Measurements from ENCODE around the gene TUFM.
"Not testable (repeated sequence)": the region's sequence is repeated elsewhere in the genome, so short reads cannot be mapped to it uniquely, and the experiment has no call there.

TUFM gene

DNA sequence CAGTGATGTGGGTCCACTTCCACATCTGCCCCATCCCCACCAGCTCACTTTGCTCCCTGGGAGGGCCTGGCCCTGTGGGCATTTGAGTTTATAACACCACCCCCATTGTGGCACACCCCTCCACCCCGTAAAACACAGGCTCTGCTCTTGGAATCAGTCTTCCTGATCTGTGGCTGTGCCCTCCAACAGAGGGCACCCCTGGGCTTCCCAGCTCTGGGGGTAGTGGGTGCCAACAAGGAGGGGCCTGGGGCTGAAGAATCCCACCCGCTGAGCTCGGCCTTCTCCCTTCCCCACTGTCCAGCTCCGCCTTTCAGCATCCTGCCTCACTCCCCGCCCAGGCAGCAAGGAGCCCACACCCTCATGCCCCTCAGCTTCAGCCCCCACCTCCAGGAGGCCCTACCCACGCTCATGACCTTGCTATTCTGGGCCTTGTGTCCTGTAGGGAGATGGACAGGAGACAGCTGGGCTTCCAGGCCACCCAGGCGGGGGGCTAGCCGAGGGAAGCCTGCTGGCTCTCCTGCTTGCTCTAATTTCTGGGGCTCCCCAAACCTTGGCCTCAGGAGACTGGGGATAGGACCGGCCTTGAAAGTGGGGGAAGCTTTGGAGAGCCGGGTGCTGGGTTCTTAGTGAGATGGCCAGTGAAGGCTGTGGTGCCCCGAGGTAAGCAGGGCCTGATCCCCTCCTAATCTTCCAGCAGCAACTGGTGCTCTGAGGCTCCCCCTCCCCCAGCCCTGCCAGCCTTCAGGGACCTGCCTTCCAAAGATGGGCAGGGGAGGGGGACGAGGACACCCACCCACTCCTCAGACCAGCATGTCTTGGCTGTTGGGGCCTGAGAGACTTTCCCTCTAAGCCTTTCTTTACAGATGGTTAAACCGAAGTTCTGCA, 29.2 kb upstream of the TUFM start:
- no peak for DNase-seq

DNA sequence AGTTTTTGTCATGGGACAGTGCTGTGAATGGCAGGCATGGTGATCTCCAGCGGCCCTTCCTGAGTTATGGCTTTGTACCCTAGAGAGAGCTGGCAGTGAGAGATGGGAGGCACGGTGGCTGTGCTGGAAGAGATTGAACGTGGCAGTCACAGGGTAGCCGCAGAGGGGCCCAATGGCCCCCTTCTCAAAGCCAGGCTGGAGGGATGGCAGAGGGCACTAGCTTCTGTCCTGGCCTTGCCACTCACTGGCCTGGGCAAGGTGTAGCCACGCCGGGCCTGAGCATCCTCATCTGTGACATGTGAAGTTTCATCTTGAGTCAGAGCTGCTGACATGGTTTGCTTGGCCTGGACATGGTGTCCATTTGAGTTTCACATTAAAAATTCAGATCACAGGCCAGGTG, 28.3 kb upstream of the TUFM start:
- DNase-seq: no peak

DNA sequence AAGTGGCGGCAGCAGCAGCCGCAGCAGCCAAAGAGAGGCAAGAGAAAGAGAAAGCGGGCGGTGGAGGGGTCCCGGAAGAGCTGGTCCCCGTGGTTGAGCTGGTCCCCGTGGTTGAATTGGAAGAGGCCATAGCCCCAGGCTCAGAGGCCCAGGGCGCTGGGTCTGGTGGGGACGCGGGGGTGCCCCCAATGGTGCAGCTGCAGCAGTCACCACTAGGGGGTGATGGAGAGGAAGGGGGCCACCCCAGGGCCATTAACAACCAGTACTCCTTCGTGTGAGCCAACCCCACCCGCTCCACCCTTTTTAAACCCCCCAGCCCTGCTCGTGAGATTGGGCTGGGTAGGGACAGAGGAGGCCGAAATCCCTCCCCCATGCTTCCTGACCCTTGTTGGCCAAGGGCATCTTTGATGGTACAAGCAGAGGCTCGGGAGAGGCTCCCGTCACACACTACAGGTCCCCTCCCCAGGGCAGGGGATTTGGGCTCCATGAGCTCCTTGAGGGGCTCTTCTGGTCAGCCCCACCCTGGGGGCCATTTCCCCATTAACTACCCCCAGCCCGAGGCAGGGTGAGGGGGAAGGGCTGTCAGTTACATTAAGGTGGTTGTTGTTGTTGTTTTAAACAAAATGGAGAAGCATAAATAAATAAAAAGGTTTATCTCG, 27.5 kb upstream of the TUFM start:
- no peak for DNase-seq

DNA sequence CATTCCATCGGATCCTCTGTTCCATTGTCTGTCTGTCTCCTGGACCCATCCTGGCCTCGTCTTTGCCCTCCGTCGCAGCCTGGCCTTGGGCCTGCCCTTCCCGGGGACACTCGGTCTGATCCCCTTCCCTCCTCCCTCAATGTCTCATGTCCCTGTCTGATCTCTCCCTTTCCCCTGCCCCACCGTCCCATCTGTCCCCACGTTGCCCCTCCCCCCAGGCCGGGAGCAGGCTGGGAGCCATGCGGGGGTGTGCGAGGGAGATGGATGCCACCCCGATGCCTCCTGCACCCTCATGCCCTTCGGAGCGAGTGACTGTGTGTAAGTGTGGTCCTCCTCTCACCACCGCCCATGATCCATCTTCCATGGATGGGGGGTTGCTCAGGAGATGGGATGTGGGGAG, 26.8 kb upstream of the TUFM start:
- no peak for DNase-seq

- no peak for DNase-seq
These were observed 23.1 kb upstream of the TUFM start for GRCh38 chr16:28869201-28869600.

GRCh38 chr16:28867646-28868045, 21.5 kb upstream of the TUFM start:
- DNase-seq: not testable (repeated sequence)

- no peak for DNase-seq
These were observed 21.1 kb upstream of the TUFM start for GRCh38 chr16:28867241-28867640.

GRCh38 chr16:28866454-28866804, 20.3 kb upstream of the TUFM start:
- DNase-seq: no peak

DNA sequence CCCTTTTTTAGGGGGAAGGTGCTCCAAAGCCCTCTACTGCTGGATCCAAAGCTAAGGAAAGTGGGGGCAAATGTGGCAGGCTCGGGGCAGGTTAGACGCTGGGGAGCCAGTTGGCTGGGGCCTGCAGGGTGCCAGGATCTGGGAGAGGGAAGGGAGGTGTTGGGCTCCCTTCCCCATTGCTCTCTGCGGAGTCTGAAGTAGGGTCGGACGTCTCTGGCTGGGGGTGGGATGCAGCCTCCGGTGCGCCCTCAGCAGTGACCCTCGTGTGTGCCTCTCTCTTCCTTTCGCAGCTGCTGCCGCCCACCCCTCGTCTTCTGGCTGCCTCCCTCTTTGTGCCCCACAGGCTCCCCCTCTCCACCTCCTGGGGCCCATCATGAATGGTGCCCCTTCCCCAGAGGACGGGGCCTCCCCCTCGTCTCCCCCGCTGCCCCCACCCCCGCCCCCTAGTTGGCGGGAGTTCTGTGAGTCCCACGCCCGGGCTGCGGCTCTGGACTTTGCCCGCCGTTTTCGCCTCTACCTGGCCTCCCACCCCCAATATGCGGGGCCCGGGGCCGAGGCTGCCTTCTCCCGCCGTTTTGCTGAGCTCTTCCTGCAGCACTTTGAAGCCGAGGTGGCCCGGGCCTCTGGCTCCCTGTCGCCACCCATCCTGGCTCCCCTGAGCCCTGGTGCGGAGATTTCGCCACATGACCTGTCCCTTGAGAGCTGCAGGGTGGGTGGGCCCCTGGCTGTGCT, 19.7 kb upstream of the TUFM start:
- no peak for DNase-seq

DNA sequence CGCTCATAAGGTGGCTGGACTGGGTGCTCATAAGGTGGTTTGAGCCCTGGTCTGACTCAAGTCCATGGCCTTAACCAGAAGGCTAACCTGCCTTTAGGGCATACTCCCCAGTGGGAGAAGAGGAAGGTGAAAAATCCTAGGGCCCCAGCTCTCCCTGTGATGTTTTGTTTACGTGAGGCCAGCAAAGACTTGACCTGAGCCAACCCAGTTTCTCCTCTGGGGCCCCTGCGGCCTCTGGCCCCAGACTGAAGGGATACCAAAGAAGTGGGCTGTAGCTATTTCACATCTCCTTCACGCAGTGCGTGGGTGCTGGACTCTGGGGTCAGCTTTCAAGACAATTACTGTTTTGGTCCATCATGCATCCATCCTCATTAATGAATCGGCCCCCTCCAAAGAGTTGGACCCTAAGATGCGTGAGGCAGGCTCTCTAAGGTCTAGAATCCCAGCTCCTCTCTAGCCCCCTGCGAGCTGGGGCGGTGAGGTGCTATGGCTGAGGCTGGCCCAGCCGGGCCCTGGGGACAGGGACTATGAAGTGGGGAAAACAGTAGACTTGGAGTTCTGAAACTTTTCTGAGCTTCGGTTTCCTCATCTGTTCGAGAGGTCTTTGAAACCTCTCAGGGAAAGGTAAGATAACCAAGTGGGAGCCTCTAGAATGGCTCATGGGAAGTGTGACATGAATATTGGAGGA, 19.0 kb upstream of the TUFM start:
- no peak for DNase-seq

DNA sequence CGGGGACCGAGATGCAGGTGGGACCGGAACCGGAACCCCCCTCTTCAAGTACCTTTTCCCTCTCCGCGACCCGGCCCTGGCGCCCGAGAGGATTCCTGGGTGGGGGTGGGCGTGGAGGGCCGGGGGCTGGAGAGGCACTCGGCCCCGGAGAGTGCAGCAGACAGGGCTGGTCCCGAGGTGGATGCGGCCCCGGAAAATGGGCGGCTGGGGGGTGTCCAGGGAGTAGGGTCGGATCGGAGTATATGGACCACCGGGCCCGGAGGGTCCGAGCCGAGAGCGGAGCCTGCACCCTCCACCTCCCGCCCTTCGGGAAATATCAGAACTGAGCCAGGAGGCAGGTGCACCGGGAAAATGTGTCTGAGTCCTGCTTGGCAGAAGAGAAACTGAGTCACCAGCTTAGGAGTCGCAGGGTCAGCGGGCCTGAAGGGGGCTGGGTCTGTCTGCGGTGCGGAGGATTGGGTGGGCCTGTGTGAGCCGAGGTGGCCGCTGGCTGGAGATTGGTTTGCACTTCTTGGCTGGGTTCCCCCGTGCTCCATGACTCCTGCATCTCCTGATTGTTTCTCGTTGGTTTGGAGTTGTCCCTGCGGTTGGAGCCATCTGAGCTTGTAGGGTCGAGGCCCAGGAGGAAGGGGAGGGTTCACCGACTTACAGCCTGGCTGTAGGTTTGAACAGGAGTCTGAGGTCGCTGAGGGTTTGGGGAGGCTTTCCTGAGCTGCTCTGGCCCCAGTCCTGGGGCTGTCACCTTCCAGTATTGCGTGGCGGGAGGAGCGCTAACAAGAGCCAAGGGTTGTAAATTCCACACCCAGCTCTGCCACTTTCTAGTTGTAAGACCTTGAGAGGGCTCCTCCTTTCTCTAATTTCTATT, 18.0 kb upstream of the TUFM start:
- no peak for DNase-seq

DNA sequence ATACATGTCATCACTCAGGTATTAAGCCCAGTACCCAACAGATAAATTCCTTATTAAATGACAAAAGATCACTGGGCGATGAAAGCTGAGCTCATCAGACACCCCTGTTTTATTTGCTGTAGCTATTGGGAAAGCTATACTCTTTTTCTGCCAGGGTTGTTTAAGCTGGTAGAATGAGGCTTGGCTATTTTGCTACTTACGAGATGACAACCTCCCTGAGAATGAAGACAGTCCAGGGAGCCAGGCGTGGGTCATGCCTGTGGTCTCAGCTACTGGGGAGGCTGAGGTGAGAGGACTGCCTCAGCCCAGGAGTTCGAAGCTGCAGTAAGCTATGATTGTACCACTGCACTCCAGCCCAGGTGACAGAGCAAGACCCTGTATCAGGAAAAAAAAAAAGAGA, 13.2 kb upstream of the TUFM start:
- no peak for DNase-seq

GRCh38 chr16:28858421-28858820, 12.3 kb upstream of the TUFM start:
- DNase-seq: no peak

- no peak for DNase-seq
These were observed 755 bp upstream of the TUFM start for GRCh38 chr16:28846933-28847273.

DNA sequence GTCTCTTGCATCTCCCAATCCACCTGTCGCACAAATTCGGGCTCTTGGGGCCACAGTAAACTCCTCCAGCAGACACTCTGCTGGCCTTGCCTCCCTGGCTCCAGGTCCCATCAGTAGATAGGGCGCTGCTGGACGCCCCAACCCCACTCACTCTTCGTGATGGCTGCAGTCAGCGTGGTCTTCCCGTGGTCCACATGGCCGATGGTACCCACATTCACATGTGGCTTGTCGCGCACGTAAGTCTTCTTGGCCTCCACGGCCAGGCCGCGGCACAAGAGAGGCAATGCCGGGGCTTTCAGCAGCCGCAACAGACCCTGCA, 428 bp downstream of the TUFM start:
- no peak for DNase-seq

- no peak for DNase-seq
These were observed 855 bp downstream of the TUFM start for GRCh38 chr16:28845293-28845692.

- no peak for DNase-seq
These were observed 1.8 kb downstream of the TUFM start for GRCh38 chr16:28844226-28844885.

GRCh38 chr16:28843766-28844165, 2.4 kb downstream of the TUFM start:
- no peak for DNase-seq

GRCh38 chr16:28842696-28843095, 3.5 kb downstream of the TUFM start:
- no peak for DNase-seq

DNA sequence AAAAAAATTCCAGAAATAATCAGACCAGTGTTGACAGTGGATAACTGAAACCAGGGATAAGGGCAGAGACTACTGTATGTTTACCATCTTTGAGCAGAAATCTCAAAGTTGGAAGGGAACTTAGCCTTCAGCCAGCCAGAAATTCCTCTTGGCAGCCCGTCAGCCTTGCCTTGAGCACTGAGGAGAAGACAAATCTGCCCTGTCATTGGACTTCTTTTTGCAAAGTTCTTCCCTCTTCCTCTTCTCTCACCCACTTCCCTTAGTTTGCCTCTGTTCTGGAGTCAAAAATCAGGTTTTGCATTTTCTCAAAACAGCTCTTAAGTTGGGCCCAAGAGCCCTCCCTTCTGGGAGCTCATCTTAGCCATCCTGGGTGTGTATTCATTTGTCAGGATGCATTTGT, 6.2 kb downstream of the TUFM start:
- no peak for DNase-seq

GRCh38 chr16:28839004-28839639, 7.0 kb downstream of the TUFM start:
- no peak for DNase-seq

DNA sequence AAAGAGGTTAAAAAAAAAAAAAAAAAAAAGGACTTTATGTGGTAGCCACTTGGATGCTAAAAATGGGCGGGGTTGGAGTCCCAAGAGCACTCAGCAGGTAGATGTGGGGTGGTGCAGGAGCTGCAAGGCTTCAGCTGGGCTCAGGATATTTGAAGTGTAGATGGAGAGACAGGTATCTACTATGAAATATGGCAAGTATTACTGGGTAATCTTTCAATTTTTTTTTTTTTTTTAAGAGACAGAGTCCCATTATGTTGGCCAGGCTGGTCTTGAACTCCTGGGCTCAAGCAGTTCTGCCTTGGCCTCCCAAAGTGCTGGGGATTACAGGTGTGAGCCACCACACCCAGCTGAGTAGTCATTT, 7.6 kb downstream of the TUFM start:
- DNase-seq: no peak

Data from DMS79 (cell line).